Testis (tissue), 3 donors: ENCODE data around the gene GALNT18. TPM values are rescaled to one million over a fixed set of nuclear protein-coding genes. Genes with fewer than 3 reads are reported as not detected.
A peak's percentile ranks its signal among the peaks of the same experiment; 100 is the strongest.

Experiments
- DNase-seq: peaks from one replicate; pipeline ENCODE4 v3.0.0-alpha.2; 2019
- H3K27ac ChIP-seq, 2 donors: fragments of 200-600 bp; sonication (generic); one replicate each; pipeline ENCODE4 v1.5.1; 2019
- H3K27me3 ChIP-seq: fragments of 200-600 bp; sonication (generic); one replicate; pipeline ENCODE4 v1.5.1; 2019
- H3K36me3 ChIP-seq: fragments of 200-600 bp; sonication (generic); one replicate; pipeline ENCODE4 v1.5.1; 2017; ENCODE audit warnings: low read depth; ENCODE audit errors: missing control alignments
- H3K4me1 ChIP-seq: fragments of 200-600 bp; sonication (generic); one replicate; pipeline ENCODE4 v1.5.1; 2019
- H3K4me3 ChIP-seq, 2 donors: fragments of 200-600 bp; sonication (generic); one replicate each; pipeline ENCODE4 v1.5.1; 2017 to 2019
- H3K9me3 ChIP-seq: fragments of 200-600 bp; sonication (generic); one replicate; pipeline ENCODE4 v1.5.1; 2017
- POLR2A ChIP-seq: fragments of 450-650 bp; IDR thresholded peaks from one replicate; pipeline ENCODE4 v1.6.1; 2017; ENCODE audit warnings: antibody characterized with exemption, mild to moderate bottlenecking, moderate library complexity
- WGBS, 2 donors: methylation state at CpG; one replicate each; pipeline ENCODE4 v1.1.5; 2018; 5-methylcytosine and 5-hydroxymethylcytosine counted together
- intact Hi-C: fragments of 100-400 bp; cut with DNase I; formaldehyde crosslinking; loops from one replicate; pipeline ENCODE4 v1.15.1; 2023; ENCODE audit warnings: low total_unique reads
- polyA plus RNA-seq: library from polyadenylated mRNA; stranded (reverse); fragments of 350-450 nt; fragmentation: Illumina TruSeq; extraction: RNeasy Lipid Tissue Mini Kit (QIAGEN cat#74804); gene quantifications from one replicate; pipeline ENCODE4 v1.2.3, GENCODE V29; 2014; ENCODE audit warnings: low read depth, low replicate concordance; ENCODE audit not compliant: insufficient read depth
- total RNA-seq, 2 donors: library from RNA; depleted of rRNA; stranded (reverse); fragments of >200 nt; gene quantifications; one replicate each; pipeline ENCODE4 v1.2.3, GENCODE V29; 2016
- TF ChIP-seq, protein P1 (sequence below), 3 experiments: fragments of 450-650 bp in 2 of 3; fragments of 200-600 bp in 1 of 3; sonication (generic) in 1 of 3; IDR thresholded peaks; one replicate each; pipeline ENCODE4 v1.5.1; 2016 to 2019; ENCODE audit warnings: antibody characterized with exemption in 3 of 3, mild to moderate bottlenecking in 2 of 3, moderate library complexity in 1 of 3

The GALNT18 gene
- total and polyA plus RNA-seq, 3 donors from 2014 or later = 39.2 to 106 (median 73.9) TPM

DNA sequence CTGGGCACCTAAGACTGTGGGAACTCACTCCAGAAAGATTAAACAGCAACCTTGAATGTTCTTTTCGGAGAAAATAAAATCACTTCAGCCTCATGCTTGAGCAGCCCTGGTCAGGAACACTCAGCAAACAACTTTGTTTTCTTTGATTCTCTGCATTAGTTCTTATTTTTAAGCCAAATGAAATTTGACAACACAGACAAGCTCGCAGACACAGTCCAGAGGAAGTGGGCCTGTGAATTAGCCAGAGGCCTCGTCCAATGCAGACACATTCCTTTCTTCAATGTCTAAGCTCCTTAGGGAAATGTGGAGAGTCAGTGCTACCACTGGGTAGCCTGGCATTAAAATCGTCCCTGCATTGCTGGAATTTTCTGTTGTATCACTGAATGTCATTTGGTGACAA, 205.9 kb downstream of the GALNT18 start:
- H3K36me3 ChIP-seq = no peaks in the 10 kb centered on the region
- DNase-seq = no peak
- H3K4me3 ChIP-seq = no peak overlapping the region
- peaks cover 26% of the 10 kb centered on the region for H3K4me1 ChIP-seq
- TF ChIP-seq, protein P1, sequence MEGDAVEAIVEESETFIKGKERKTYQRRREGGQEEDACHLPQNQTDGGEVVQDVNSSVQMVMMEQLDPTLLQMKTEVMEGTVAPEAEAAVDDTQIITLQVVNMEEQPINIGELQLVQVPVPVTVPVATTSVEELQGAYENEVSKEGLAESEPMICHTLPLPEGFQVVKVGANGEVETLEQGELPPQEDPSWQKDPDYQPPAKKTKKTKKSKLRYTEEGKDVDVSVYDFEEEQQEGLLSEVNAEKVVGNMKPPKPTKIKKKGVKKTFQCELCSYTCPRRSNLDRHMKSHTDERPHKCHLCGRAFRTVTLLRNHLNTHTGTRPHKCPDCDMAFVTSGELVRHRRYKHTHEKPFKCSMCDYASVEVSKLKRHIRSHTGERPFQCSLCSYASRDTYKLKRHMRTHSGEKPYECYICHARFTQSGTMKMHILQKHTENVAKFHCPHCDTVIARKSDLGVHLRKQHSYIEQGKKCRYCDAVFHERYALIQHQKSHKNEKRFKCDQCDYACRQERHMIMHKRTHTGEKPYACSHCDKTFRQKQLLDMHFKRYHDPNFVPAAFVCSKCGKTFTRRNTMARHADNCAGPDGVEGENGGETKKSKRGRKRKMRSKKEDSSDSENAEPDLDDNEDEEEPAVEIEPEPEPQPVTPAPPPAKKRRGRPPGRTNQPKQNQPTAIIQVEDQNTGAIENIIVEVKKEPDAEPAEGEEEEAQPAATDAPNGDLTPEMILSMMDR (IDR thresholded peaks at IDR 0.05) = no peak
- TF ChIP-seq POLR2A = no peak
- H3K27ac ChIP-seq = peak overlapping the region in 1 of 2 donors; percentile 7
- no peaks in the 10 kb centered on the region for H3K9me3 ChIP-seq
- H3K27me3 ChIP-seq = no peaks in the 10 kb centered on the region
- 22 to 35% methylated on average over 4 of the region's 4 CpGs for WGBS, 2 donors
- intact Hi-C loops = no loop called here

- no peaks in the 10 kb centered on the region for H3K9me3 ChIP-seq
- WGBS, 2 donors = 90 to 94% methylated on average over 7 of the region's 7 CpGs
- peaks cover 26% of the 10 kb centered on the region for H3K4me1 ChIP-seq
- H3K36me3 ChIP-seq = no peaks in the 10 kb centered on the region
- peak overlapping the region in 1 of 2 donors; percentile 53 for H3K27ac ChIP-seq
- TF ChIP-seq POLR2A = no peak
- TF ChIP-seq, protein P1 (IDR thresholded peaks at IDR 0.05) = no peak
- intact Hi-C loops = no loop called here
- H3K4me3 ChIP-seq = no peak overlapping the region
- no peaks in the 10 kb centered on the region for H3K27me3 ChIP-seq
- DNase-seq = no peak
Measured at GRCh38 chr11:11414996-11415395, 206.8 kb downstream of the GALNT18 start.

DNA sequence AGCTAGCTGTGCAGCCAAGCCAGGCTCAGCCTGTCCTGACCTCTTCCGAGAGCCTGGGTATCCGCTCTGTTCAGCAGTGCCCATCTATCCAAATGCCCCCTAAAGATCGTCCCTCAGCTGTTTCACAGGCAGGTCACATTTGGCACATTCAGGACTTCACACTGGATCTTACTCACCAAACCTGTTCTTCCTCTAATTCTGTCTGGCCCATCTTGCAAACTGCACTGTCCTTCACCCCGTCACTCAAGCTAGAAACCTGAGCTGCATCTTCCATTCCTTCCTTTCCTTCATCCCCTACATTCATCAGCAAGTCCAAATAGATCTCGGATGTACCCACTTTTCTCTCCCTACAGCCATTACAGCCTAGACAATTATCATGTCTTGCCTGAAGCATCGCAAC, 208.0 kb downstream of the GALNT18 start:
- no peak for DNase-seq
- intact Hi-C loops = no loop called here
- H3K4me1 ChIP-seq = peaks cover 32% of the 10 kb centered on the region

DNA sequence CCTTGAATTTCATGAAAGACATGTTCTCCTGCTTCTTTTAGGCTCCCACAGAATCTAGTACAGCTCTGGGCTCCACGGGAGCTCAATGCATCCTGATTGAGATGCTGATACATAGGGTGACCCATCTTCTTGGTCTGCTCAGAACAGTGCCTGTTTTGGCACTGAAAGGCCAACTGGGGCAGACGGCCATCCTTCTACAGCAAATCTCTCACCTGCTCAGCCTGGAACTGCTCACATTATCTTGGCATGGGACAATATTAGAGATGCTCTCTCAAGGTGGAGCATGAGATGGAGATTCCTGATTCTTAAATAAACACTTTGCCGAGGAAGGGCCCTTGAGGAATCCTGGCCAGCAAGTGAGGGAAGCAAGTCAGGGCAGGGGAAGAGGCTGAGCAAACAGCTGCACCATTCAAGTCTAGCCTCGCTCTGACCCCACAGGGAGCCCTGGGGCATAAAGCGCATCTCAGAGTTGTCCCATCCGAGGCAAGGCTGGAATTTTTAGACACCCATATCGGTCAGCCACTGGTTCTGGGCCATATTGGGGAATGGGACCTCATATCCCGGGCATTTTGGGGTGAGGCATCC, 210.3 kb downstream of the GALNT18 start:
- no peaks in the 10 kb centered on the region for H3K9me3 ChIP-seq
- peaks cover 52% of the 10 kb centered on the region for H3K4me1 ChIP-seq
- intact Hi-C loops = no loop called here
- H3K36me3 ChIP-seq = no peaks in the 10 kb centered on the region
- H3K27ac ChIP-seq = no peak overlapping the region
- H3K4me3 ChIP-seq = no peak overlapping the region
- WGBS, 2 donors = 95 to 98% methylated on average over 6 to 8 of the region's 8 CpGs
- H3K27me3 ChIP-seq = no peaks in the 10 kb centered on the region
- TF ChIP-seq, protein P1 (IDR thresholded peaks at IDR 0.05) = no peak
- no peak for TF ChIP-seq POLR2A
- no peak for DNase-seq

More for the DNA sequence above, 208.0 kb downstream of the GALNT18 start:
- Histone ChIP-seq H3K9me3 (no peaks in the 10 kb centered on the region), H3K36me3 (no peaks in the 10 kb centered on the region), H3K27me3 (no peaks in the 10 kb centered on the region), H3K27ac (no peak overlapping the region), H3K4me3 (no peak overlapping the region)
- 91 to 97% methylated on average over 6 of the region's 6 CpGs for WGBS, 2 donors
- TF ChIP-seq, protein P1 (IDR thresholded peaks at IDR 0.05) = no peak
- no peak for TF ChIP-seq POLR2A

DNA sequence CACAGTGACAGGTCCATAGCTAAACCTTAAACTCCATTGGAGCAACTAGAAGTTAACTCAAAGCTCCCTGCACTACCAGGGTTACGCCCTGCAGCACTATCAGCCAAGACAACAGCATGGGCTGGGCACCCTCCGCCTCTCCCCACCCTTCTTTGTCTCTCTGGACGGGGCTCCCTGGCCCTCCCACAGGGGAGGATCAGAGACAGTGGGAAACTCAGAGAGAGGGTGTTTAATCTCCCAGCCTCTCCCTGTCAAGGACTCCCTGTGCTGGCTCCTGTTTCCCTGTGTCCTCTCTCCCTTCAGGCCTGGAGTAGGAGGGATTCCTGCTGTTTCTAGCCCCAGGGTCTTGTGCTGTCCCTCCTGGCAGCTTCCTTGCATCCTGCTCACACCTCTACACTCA, 211.9 kb downstream of the GALNT18 start:
- DNase-seq = peak; percentile 90
- H3K9me3 ChIP-seq = no peaks in the 10 kb centered on the region
- peaks cover 50% of the 10 kb centered on the region for H3K4me1 ChIP-seq
- H3K27me3 ChIP-seq = no peaks in the 10 kb centered on the region
- no peaks in the 10 kb centered on the region for H3K36me3 ChIP-seq
- intact Hi-C loops = no loop called here
- WGBS, 2 donors = 27% methylated on average over 3 of the region's 3 CpGs; no CpG with 5 or more reads in 1 of the 2 donors
- TF ChIP-seq POLR2A = no peak
- TF ChIP-seq, protein P1 (IDR thresholded peaks at IDR 0.05) = no peak
- H3K27ac ChIP-seq = peak overlapping the region; percentile 22 to 75
- no peak overlapping the region for H3K4me3 ChIP-seq
